ENCODE results near the gene L3MBTL2.

L3MBTL2 gene

GRCh38 chr22:41222846-41223507, 17.9 kb downstream of the L3MBTL2 start:
- H3K79me1 ChIP-seq (ENCODE audit: low read length), result peaks cover 6% of the 10 kb centered on the region
- H3K14ac ChIP-seq (ENCODE audit: low read length), result peak overlapping the region; percentile 6
- no peak overlapping the region for H3K4ac ChIP-seq (ENCODE audit: low read depth, low read length)
- H4K8ac ChIP-seq (ENCODE audit: low read depth, low read length), result peak overlapping the region; percentile 7
- H3K9me3 ChIP-seq (ENCODE audit: insufficient read depth, low read depth, low read length), result peaks cover 6% of the 10 kb centered on the region
- H4K12ac ChIP-seq (ENCODE audit: low read depth, low read length), result no peak overlapping the region
- H3K4me3 ChIP-seq (ENCODE audit: low read depth, low read length), result no peak overlapping the region
- H3K4me1 ChIP-seq (ENCODE audit: control insufficient read depth in 1 of 2, insufficient read depth in 2 of 2, low read length in 2 of 2), result peaks cover 13 to 15% of the 10 kb centered on the region in 2 experiments
- H3K9ac ChIP-seq (ENCODE audit: low read length), result no peak overlapping the region
- H2AK5ac ChIP-seq (ENCODE audit: low read length), result no peak overlapping the region
- H3K18ac ChIP-seq (ENCODE audit: low read length), result no peak overlapping the region
- H3K4me2 ChIP-seq (ENCODE audit: low read length), result no peak overlapping the region
- H2AFZ ChIP-seq (ENCODE audit: insufficient read depth, low read length, poor library complexity), result no peak overlapping the region
- H3K27me3 ChIP-seq (ENCODE audit: insufficient read depth, low read length), result no peaks in the 10 kb centered on the region
- H3K79me2 ChIP-seq (ENCODE audit: control insufficient read depth, insufficient read depth, low read length, poor library complexity), result no peaks in the 10 kb centered on the region
- H2BK120ac ChIP-seq (ENCODE audit: insufficient read depth, low read length, poor library complexity), result peak overlapping the region; percentile 2
- H3K27ac ChIP-seq (ENCODE audit: low read depth, low read length), result peak overlapping the region; percentile 54
- H3K36me3 ChIP-seq (ENCODE audit: control insufficient read depth in 1 of 2, insufficient read depth in 2 of 2, low read length in 2 of 2), result peaks cover 56 to 62% of the 10 kb centered on the region in 2 experiments
- peak; percentile 94 to 95 for DNase-seq
- H4K91ac ChIP-seq (ENCODE audit: low read depth, low read length), result peak overlapping the region; percentile 46
- WGBS (ENCODE audit: extremely low coverage, insufficient coverage, insufficient read length), result no CpG with 5 or more reads among the region's 9 CpGs
- no peak overlapping the region for H2BK12ac ChIP-seq (ENCODE audit: low read length)
- no peak overlapping the region for H3K23ac ChIP-seq (ENCODE audit: low read length)
- peak overlapping the region; percentile 3 for H2BK5ac ChIP-seq (ENCODE audit: low read depth, low read length, poor library complexity)

GRCh38 chr22:41223535-41223934, 18.4 kb downstream of the L3MBTL2 start:
- no peak overlapping the region for H3K27ac ChIP-seq (ENCODE audit: low read depth, low read length)
- no peak overlapping the region for H3K9ac ChIP-seq (ENCODE audit: low read length)
- H3K9me3 ChIP-seq (ENCODE audit: insufficient read depth, low read depth, low read length), result peaks cover 6% of the 10 kb centered on the region
- H3K23ac ChIP-seq (ENCODE audit: low read length), result no peak overlapping the region
- no peak overlapping the region for H2AFZ ChIP-seq (ENCODE audit: insufficient read depth, low read length, poor library complexity)
- peak overlapping the region; percentile 29 for H2BK12ac ChIP-seq (ENCODE audit: low read length)
- H3K4ac ChIP-seq (ENCODE audit: low read depth, low read length), result no peak overlapping the region
- H4K91ac ChIP-seq (ENCODE audit: low read depth, low read length), result peak overlapping the region; percentile 10
- no peak overlapping the region for H3K4me2 ChIP-seq (ENCODE audit: low read length)
- H3K27me3 ChIP-seq (ENCODE audit: insufficient read depth, low read length), result no peaks in the 10 kb centered on the region
- no peak overlapping the region for H3K18ac ChIP-seq (ENCODE audit: low read length)
- no peak overlapping the region for H3K14ac ChIP-seq (ENCODE audit: low read length)
- H4K12ac ChIP-seq (ENCODE audit: low read depth, low read length), result no peak overlapping the region
- H3K79me1 ChIP-seq (ENCODE audit: low read length), result peaks cover 6% of the 10 kb centered on the region
- no peak overlapping the region for H2BK120ac ChIP-seq (ENCODE audit: insufficient read depth, low read length, poor library complexity)
- no peaks in the 10 kb centered on the region for H3K79me2 ChIP-seq (ENCODE audit: control insufficient read depth, insufficient read depth, low read length, poor library complexity)
- peaks cover 61 to 66% of the 10 kb centered on the region in 2 experiments for H3K36me3 ChIP-seq (ENCODE audit: control insufficient read depth in 1 of 2, insufficient read depth in 2 of 2, low read length in 2 of 2)
- no peak overlapping the region for H4K8ac ChIP-seq (ENCODE audit: low read depth, low read length)
- H3K4me3 ChIP-seq (ENCODE audit: low read depth, low read length), result no peak overlapping the region
- no peak overlapping the region for H2AK5ac ChIP-seq (ENCODE audit: low read length)
- H2BK5ac ChIP-seq (ENCODE audit: low read depth, low read length, poor library complexity), result no peak overlapping the region
- H3K4me1 ChIP-seq (ENCODE audit: control insufficient read depth in 1 of 2, insufficient read depth in 2 of 2, low read length in 2 of 2), result peaks cover 13 to 15% of the 10 kb centered on the region in 2 experiments
- no CpG with 5 or more reads among the region's 7 CpGs for WGBS (ENCODE audit: extremely low coverage, insufficient coverage, insufficient read length)
- DNase-seq, result no peak

GRCh38 chr22:41226723-41227655, 21.9 kb downstream of the L3MBTL2 start:
- Histone ChIP-seq H4K12ac (ENCODE audit: low read depth, low read length) (no peak overlapping the region), H3K18ac (ENCODE audit: low read length) (no peak overlapping the region), H2AK5ac (ENCODE audit: low read length) (no peak overlapping the region), H4K8ac (ENCODE audit: low read depth, low read length) (no peak overlapping the region), H3K36me3 (ENCODE audit: control insufficient read depth in 1 of 2, insufficient read depth in 2 of 2, low read length in 2 of 2) (peaks cover 66 to 70% of the 10 kb centered on the region in 2 experiments), H3K4me1 (ENCODE audit: control insufficient read depth in 1 of 2, insufficient read depth in 2 of 2, low read length in 2 of 2) (peaks cover 13 to 15% of the 10 kb centered on the region in 2 experiments), H3K9me3 (ENCODE audit: insufficient read depth, low read depth, low read length) (peaks cover 6% of the 10 kb centered on the region), H3K14ac (ENCODE audit: low read length) (no peak overlapping the region), H2BK12ac (ENCODE audit: low read length) (no peak overlapping the region), H3K27me3 (ENCODE audit: insufficient read depth, low read length) (no peaks in the 10 kb centered on the region), H3K79me2 (ENCODE audit: control insufficient read depth, insufficient read depth, low read length, poor library complexity) (no peaks in the 10 kb centered on the region), H3K27ac (ENCODE audit: low read depth, low read length) (no peak overlapping the region), H2AFZ (ENCODE audit: insufficient read depth, low read length, poor library complexity) (no peak overlapping the region), H3K4ac (ENCODE audit: low read depth, low read length) (no peak overlapping the region), H3K9ac (ENCODE audit: low read length) (no peak overlapping the region), H3K23ac (ENCODE audit: low read length) (no peak overlapping the region), H3K4me2 (ENCODE audit: low read length) (no peak overlapping the region), H3K79me1 (ENCODE audit: low read length) (peaks cover 6% of the 10 kb centered on the region), H3K4me3 (ENCODE audit: low read depth, low read length) (no peak overlapping the region), H4K91ac (ENCODE audit: low read depth, low read length) (no peak overlapping the region), H2BK5ac (ENCODE audit: low read depth, low read length, poor library complexity) (no peak overlapping the region), H2BK120ac (ENCODE audit: insufficient read depth, low read length, poor library complexity) (no peak overlapping the region)
- no CpG with 5 or more reads among the region's 26 CpGs for WGBS (ENCODE audit: extremely low coverage, insufficient coverage, insufficient read length)
- DNase-seq, result no peak

GRCh38 chr22:41229215-41229614, 24.1 kb downstream of the L3MBTL2 start:
- DNase-seq, result no peak
- peaks cover 58 to 62% of the 10 kb centered on the region in 2 experiments for H3K36me3 ChIP-seq (ENCODE audit: control insufficient read depth in 1 of 2, insufficient read depth in 2 of 2, low read length in 2 of 2)
- no peaks in the 10 kb centered on the region for H3K79me2 ChIP-seq (ENCODE audit: control insufficient read depth, insufficient read depth, low read length, poor library complexity)
- H3K27me3 ChIP-seq (ENCODE audit: insufficient read depth, low read length), result no peaks in the 10 kb centered on the region
- H3K9ac ChIP-seq (ENCODE audit: low read length), result no peak overlapping the region
- H3K23ac ChIP-seq (ENCODE audit: low read length), result no peak overlapping the region
- H3K9me3 ChIP-seq (ENCODE audit: insufficient read depth, low read depth, low read length), result peaks cover 2% of the 10 kb centered on the region
- H2BK120ac ChIP-seq (ENCODE audit: insufficient read depth, low read length, poor library complexity), result no peak overlapping the region
- no peak overlapping the region for H3K14ac ChIP-seq (ENCODE audit: low read length)
- no peak overlapping the region for H2AFZ ChIP-seq (ENCODE audit: insufficient read depth, low read length, poor library complexity)
- no peaks in the 10 kb centered on the region for H3K79me1 ChIP-seq (ENCODE audit: low read length)
- no peak overlapping the region for H4K91ac ChIP-seq (ENCODE audit: low read depth, low read length)
- H3K27ac ChIP-seq (ENCODE audit: low read depth, low read length), result no peak overlapping the region
- no peak overlapping the region for H3K4me3 ChIP-seq (ENCODE audit: low read depth, low read length)
- no peaks in the 10 kb centered on the region for H3K4me1 ChIP-seq (ENCODE audit: control insufficient read depth in 1 of 2, insufficient read depth in 2 of 2, low read length in 2 of 2)
- no peak overlapping the region for H3K4me2 ChIP-seq (ENCODE audit: low read length)
- H2BK5ac ChIP-seq (ENCODE audit: low read depth, low read length, poor library complexity), result no peak overlapping the region
- H4K12ac ChIP-seq (ENCODE audit: low read depth, low read length), result no peak overlapping the region
- H2AK5ac ChIP-seq (ENCODE audit: low read length), result no peak overlapping the region
- H2BK12ac ChIP-seq (ENCODE audit: low read length), result no peak overlapping the region
- no peak overlapping the region for H4K8ac ChIP-seq (ENCODE audit: low read depth, low read length)
- no peak overlapping the region for H3K18ac ChIP-seq (ENCODE audit: low read length)
- H3K4ac ChIP-seq (ENCODE audit: low read depth, low read length), result no peak overlapping the region
- WGBS (ENCODE audit: extremely low coverage, insufficient coverage, insufficient read length), result no CpG with 5 or more reads among the region's 6 CpGs
